ENCODE data around the gene IGSF11.
"Not testable (repeated sequence)": the region's sequence is repeated elsewhere in the genome, so short reads cannot be mapped to it uniquely, and the experiment has no call there.

- not testable (repeated sequence) for TF ChIP-seq CTCF (IDR thresholded peaks at IDR 0.05); POLR2A (IDR thresholded peaks at IDR 0.05); POLR2AphosphoS5 (IDR thresholded peaks at IDR 0.05; ENCODE audit: insufficient read depth in 1 of 2, low read depth in 1 of 2)
Observed at GRCh38 chr3:118975476-118975875, 59.2 kb downstream of the IGSF11 start.

Data from vagina (tissue), 2 donors.